Smooth muscle cell (in vitro differentiated cells): Measurements from ENCODE around the gene S100A3. TPM values are rescaled to one million over a fixed set of nuclear protein-coding genes. Genes with fewer than 3 reads are reported as not detected.

ENCODE experiments used
- DNase-seq: peaks from one replicate; lab custom pipeline; 2025; ENCODE audit not compliant: unreplicated experiment; lab: John Stamatoyannopoulos, UW
- H2AFZ ChIP-seq: fragments of 200-600 bp; sonication (generic); 2 replicates; pipeline ENCODE4 v1.6.0; 2016; ENCODE audit warnings: antibody characterized with exemption, low read depth, mild to moderate bottlenecking
- H3F3A ChIP-seq: fragments of 200-600 bp; sonication (generic); 2 replicates; pipeline ENCODE4 v1.6.0; 2017; ENCODE audit warnings: antibody characterized with exemption, low read depth
- H3K27ac ChIP-seq: fragments of 200-600 bp; sonication (generic); 2 replicates; pipeline ENCODE4 v1.5.1; 2016; ENCODE audit warnings: low read depth, mild to moderate bottlenecking
- H3K27me3 ChIP-seq: fragments of 200-600 bp; sonication (generic); 2 replicates; pipeline ENCODE4 v1.6.1; 2016; ENCODE audit warnings: low read depth, mild to moderate bottlenecking
- H3K36me3 ChIP-seq: fragments of 200-600 bp; sonication (generic); 2 replicates; pipeline ENCODE4 v1.5.1; 2016; ENCODE audit warnings: low read depth
- H3K4me1 ChIP-seq: fragments of 200-600 bp; sonication (generic); 2 replicates; pipeline ENCODE4 v1.5.1; 2016; ENCODE audit warnings: low read depth
- H3K4me2 ChIP-seq: fragments of 200-600 bp; sonication (generic); 2 replicates; pipeline ENCODE4 v1.6.0; 2016; ENCODE audit warnings: mild to moderate bottlenecking
- H3K4me3 ChIP-seq: fragments of 200-600 bp; sonication (generic); 2 replicates; pipeline ENCODE4 v1.5.1; 2016; ENCODE audit warnings: mild to moderate bottlenecking
- H3K79me2 ChIP-seq: fragments of 200-600 bp; sonication (generic); 2 replicates; pipeline ENCODE4 v1.6.0; 2016; ENCODE audit warnings: low read depth, mild to moderate bottlenecking
- H3K9ac ChIP-seq: fragments of 200-600 bp; sonication (generic); 2 replicates; pipeline ENCODE4 v1.6.0; 2016; ENCODE audit warnings: low read depth
- H3K9me3 ChIP-seq: fragments of 200-600 bp; sonication (generic); replicated peaks from 2 replicates; pipeline ENCODE4 v1.5.1; 2016; ENCODE audit warnings: low read depth
- H4K20me1 ChIP-seq: fragments of 200-600 bp; sonication (generic); 2 replicates; pipeline ENCODE4 v1.6.0; 2016; ENCODE audit warnings: low read depth
- CTCF ChIP-seq: fragments of 200-600 bp; sonication (generic); IDR thresholded peaks from 2 replicates; pipeline ENCODE4 v1.5.1; 2017; ENCODE audit warnings: borderline replicate concordance, mild to moderate bottlenecking, antibody characterized with exemption; ENCODE audit not compliant: insufficient read depth, poor library complexity, severe bottlenecking
- WGBS: methylation state at CpG from one replicate; pipeline ENCODE4 v1.1.7; 2016; ENCODE audit warnings: low lambda C conversion rate; 5-methylcytosine and 5-hydroxymethylcytosine counted together
- polyA plus RNA-seq: library from polyadenylated mRNA; unstranded; fragments of >200 nt; fragmentation: Nextera tagmentation; extraction: Ambion mirVana; gene quantifications from 2 replicates; pipeline ENCODE4 v1.2.1, GENCODE V29; 2016
- total RNA-seq: library from RNA; depleted of rRNA; stranded (reverse); fragments of >200 nt; gene quantifications from 2 replicates; pipeline ENCODE4 v1.2.3, GENCODE V29; 2014

The S100A3 gene
- total and polyA plus RNA-seq, 2 experiments from 2014 or later, result 13.9 to 19.8 TPM

GRCh38 chr1:153507926-153508583 is 41.0 kb downstream of the S100A3 start:
- H4K20me1 ChIP-seq, result no peaks in the 10 kb centered on the region
- peak overlapping the region; percentile 64 for H3K4me2 ChIP-seq
- no peaks in the 10 kb centered on the region for H3K9me3 ChIP-seq
- no peaks in the 10 kb centered on the region for H3K27me3 ChIP-seq
- peaks cover 7% of the 10 kb centered on the region for H3F3A ChIP-seq
- H3K27ac ChIP-seq, result no peak overlapping the region
- DNase-seq, result no peak
- H2AFZ ChIP-seq, result peak overlapping the region; percentile 60
- no peaks in the 10 kb centered on the region for H3K79me2 ChIP-seq
- 81% methylated on average over 11 of the region's 11 CpGs for WGBS
- no peak for TF ChIP-seq CTCF
- H3K36me3 ChIP-seq, result no peaks in the 10 kb centered on the region
- H3K4me3 ChIP-seq, result no peak overlapping the region
- no peak overlapping the region for H3K9ac ChIP-seq
- peaks cover 7% of the 10 kb centered on the region for H3K4me1 ChIP-seq

- Histone ChIP-seq H3K9ac (no peak overlapping the region), H3K79me2 (no peaks in the 10 kb centered on the region), H3K4me1 (peaks cover 7% of the 10 kb centered on the region), H2AFZ (peak overlapping the region; percentile 60), H3K27ac (peak overlapping the region; percentile 66), H3F3A (peaks cover 7% of the 10 kb centered on the region), H4K20me1 (no peaks in the 10 kb centered on the region), H3K4me3 (no peak overlapping the region), H3K27me3 (no peaks in the 10 kb centered on the region), H3K36me3 (no peaks in the 10 kb centered on the region), H3K9me3 (no peaks in the 10 kb centered on the region), H3K4me2 (peak overlapping the region; percentile 64)
- DNase-seq, result peak; percentile 21
- no peak for TF ChIP-seq CTCF
- 32% methylated on average over 7 of the region's 7 CpGs for WGBS
Observed at GRCh38 chr1:153506831-153507413, 42.1 kb downstream of the S100A3 start.

GRCh38 chr1:153506386-153506785 is 42.7 kb downstream of the S100A3 start:
- H3K27ac ChIP-seq, result peak overlapping the region; percentile 66

More at GRCh38 chr1:153506386-153506785, 42.7 kb downstream of the S100A3 start:
- H3K4me2 ChIP-seq, result peak overlapping the region; percentile 64
- peaks cover 7% of the 10 kb centered on the region for H3K4me1 ChIP-seq
- peaks cover 7% of the 10 kb centered on the region for H3F3A ChIP-seq
- no peaks in the 10 kb centered on the region for H3K36me3 ChIP-seq
- DNase-seq, result no peak
- no peaks in the 10 kb centered on the region for H3K9me3 ChIP-seq
- WGBS, result 83% methylated on average over 5 of the region's 5 CpGs
- no peaks in the 10 kb centered on the region for H4K20me1 ChIP-seq
- H3K4me3 ChIP-seq, result no peak overlapping the region
- no peak overlapping the region for H2AFZ ChIP-seq
- no peaks in the 10 kb centered on the region for H3K79me2 ChIP-seq
- TF ChIP-seq CTCF, result no peak
- no peak overlapping the region for H3K9ac ChIP-seq
- no peaks in the 10 kb centered on the region for H3K27me3 ChIP-seq
